HG02885 (cell line): Measurements from ENCODE around the gene CFAP46.

ENCODE experiments used
- ATAC-seq: cut with Tn5 transposase; IDR thresholded peaks from one replicate; pipeline ENCODE4 v1.9.1; 2021; ENCODE audit warnings: mild to moderate bottlenecking; ENCODE audit not compliant: unreplicated experiment, poor library complexity

The CFAP46 gene

GRCh38 chr10:132886211-132887099, 55.9 kb downstream of the CFAP46 start:
- no peak for ATAC-seq

- ATAC-seq, result no peak
Measured at GRCh38 chr10:132885451-132886210, 56.7 kb downstream of the CFAP46 start.

- ATAC-seq, result no peak
Measured at GRCh38 chr10:132884691-132885271, 57.6 kb downstream of the CFAP46 start.

- ATAC-seq, result no peak
Measured at GRCh38 chr10:132884041-132884440, 58.3 kb downstream of the CFAP46 start.

GRCh38 chr10:132883391-132883881, 58.9 kb downstream of the CFAP46 start:
- no peak for ATAC-seq

GRCh38 chr10:132882069-132882951, 60.1 kb downstream of the CFAP46 start:
- ATAC-seq, result no peak

- ATAC-seq, result no peak
Measured at GRCh38 chr10:132881186-132881920, 61.0 kb downstream of the CFAP46 start.

- no peak for ATAC-seq
Measured at GRCh38 chr10:132880128-132880981, 62.0 kb downstream of the CFAP46 start.

GRCh38 chr10:132879408-132880127, 62.8 kb downstream of the CFAP46 start:
- ATAC-seq, result no peak

GRCh38 chr10:132878730-132879407, 63.5 kb downstream of the CFAP46 start:
- ATAC-seq, result no peak

- no peak for ATAC-seq
Measured at GRCh38 chr10:132878091-132878729, 64.2 kb downstream of the CFAP46 start.

GRCh38 chr10:132877473-132877872, 64.9 kb downstream of the CFAP46 start:
- no peak for ATAC-seq

GRCh38 chr10:132876993-132877431, 65.4 kb downstream of the CFAP46 start:
- no peak for ATAC-seq

- ATAC-seq, result no peak
Measured at GRCh38 chr10:132876131-132876860, 66.1 kb downstream of the CFAP46 start.

- no peak for ATAC-seq
Measured at GRCh38 chr10:132875435-132875834, 66.9 kb downstream of the CFAP46 start.

GRCh38 chr10:132873395-132873794, 69.0 kb downstream of the CFAP46 start:
- no peak for ATAC-seq
